ENCODE measurements around the gene PDK4. TPM values are rescaled to one million over a fixed set of nuclear protein-coding genes. Genes with fewer than 3 reads are reported as not detected.
"Not testable (repeated sequence)": the region's sequence is repeated elsewhere in the genome, so short reads cannot be mapped to it uniquely, and the experiment has no call there.

The PDK4 gene
- total RNA-seq, 2 donors from 2014 or later: 11.1 to 27.6 TPM

- DNase-seq: no peak
- Histone ChIP-seq H3K27ac (no peak overlapping the region), H3K4me3 (no peak overlapping the region), H3K36me3 (no peaks in the 10 kb centered on the region), H3K4me1 (no peaks in the 10 kb centered on the region), H3K9ac (ENCODE audit: low read depth in 2 of 2, low read length in 2 of 2) (no peak overlapping the region), H3K9me3 (no peaks in the 10 kb centered on the region), H3K27me3 (no peaks in the 10 kb centered on the region)
- intact Hi-C loops (cut with DNase I): no loop called here
- TF ChIP-seq CTCF (IDR thresholded peaks at IDR 0.05): no peak
These were observed 26.6 kb downstream of the PDK4 start for GRCh38 chr7:95569720-95570119.

- TF ChIP-seq CTCF (IDR thresholded peaks at IDR 0.05): no peak
- intact Hi-C loops (cut with DNase I): no loop called here
- no peak overlapping the region for H3K27ac ChIP-seq
These were observed 35.6 kb downstream of the PDK4 start for GRCh38 chr7:95560674-95561073.

GRCh38 chr7:95558864-95559263 lies 37.5 kb downstream of the PDK4 start:
- no peak overlapping the region for H3K4me3 ChIP-seq
- H3K4me1 ChIP-seq: no peaks in the 10 kb centered on the region
- no peak for TF ChIP-seq CTCF (IDR thresholded peaks at IDR 0.05)
- no peak overlapping the region for H3K27ac ChIP-seq
- H3K9me3 ChIP-seq: no peaks in the 10 kb centered on the region
- intact Hi-C loops (cut with DNase I): no loop called here
- no peaks in the 10 kb centered on the region for H3K27me3 ChIP-seq
- no peak for DNase-seq
- H3K9ac ChIP-seq (ENCODE audit: low read depth in 2 of 2, low read length in 2 of 2): no peak overlapping the region
- no peaks in the 10 kb centered on the region for H3K36me3 ChIP-seq

More at GRCh38 chr7:95560674-95561073, 35.6 kb downstream of the PDK4 start:
- DNase-seq: no peak
- Histone ChIP-seq H3K4me1 (no peaks in the 10 kb centered on the region), H3K36me3 (no peaks in the 10 kb centered on the region), H3K9ac (ENCODE audit: low read depth in 2 of 2, low read length in 2 of 2) (no peak overlapping the region), H3K9me3 (no peaks in the 10 kb centered on the region), H3K27me3 (no peaks in the 10 kb centered on the region), H3K4me3 (no peak overlapping the region)

DNA sequence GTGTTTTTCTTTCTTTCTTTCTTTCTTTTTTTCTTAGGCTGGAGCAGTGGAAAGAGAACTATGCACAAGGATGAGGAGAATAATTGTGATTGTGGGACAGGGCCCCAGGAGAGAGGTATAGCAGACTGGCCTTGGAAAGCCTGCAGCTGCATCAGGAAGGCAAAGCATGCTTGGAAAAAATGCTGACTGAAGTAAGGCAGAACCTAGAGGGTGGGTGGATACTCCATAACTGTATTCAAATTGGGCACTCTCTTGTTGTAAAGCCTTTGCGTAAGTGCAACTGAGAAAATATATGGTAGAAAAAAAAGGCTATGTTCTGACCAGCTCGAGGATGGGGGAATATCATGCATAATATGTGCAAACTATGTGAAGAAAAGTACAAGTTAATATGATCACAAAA lies 39.5 kb downstream of the PDK4 start:
- DNase-seq: no peak
- Histone ChIP-seq H3K36me3 (no peaks in the 10 kb centered on the region), H3K4me1 (no peaks in the 10 kb centered on the region), H3K9me3 (no peaks in the 10 kb centered on the region), H3K9ac (ENCODE audit: low read depth in 2 of 2, low read length in 2 of 2) (no peak overlapping the region), H3K27me3 (no peaks in the 10 kb centered on the region), H3K27ac (no peak overlapping the region), H3K4me3 (no peak overlapping the region)
- TF ChIP-seq CTCF (IDR thresholded peaks at IDR 0.05): no peak
- intact Hi-C loops (cut with DNase I): no loop called here

DNA sequence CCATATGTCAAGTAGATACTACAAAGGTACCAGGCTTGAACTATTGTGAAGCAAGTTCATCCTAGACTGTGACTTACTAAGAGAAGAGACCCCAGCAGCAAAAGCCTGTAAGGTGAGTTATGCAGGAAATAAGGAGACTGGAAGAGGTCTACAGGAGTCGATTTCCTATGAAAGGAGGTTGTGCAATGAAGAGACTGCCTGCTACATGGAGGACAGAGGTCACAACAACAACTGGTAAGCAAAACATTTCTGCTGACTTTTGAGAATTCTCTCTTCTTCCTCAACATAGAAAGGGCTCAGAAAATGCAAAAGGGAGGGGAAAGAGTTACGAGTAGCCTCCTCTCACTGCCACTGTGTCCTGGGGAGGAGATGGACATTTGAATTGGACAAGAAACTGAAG lies 42.4 kb downstream of the PDK4 start:
- no peaks in the 10 kb centered on the region for H3K4me1 ChIP-seq

GRCh38 chr7:95552010-95552926 lies 44.0 kb downstream of the PDK4 start:
- H3K27ac ChIP-seq; H3K4me1 ChIP-seq; H3K36me3 ChIP-seq; intact Hi-C loops (cut with DNase I); H3K4me3 ChIP-seq; H3K9ac ChIP-seq (ENCODE audit: low read depth in 2 of 2, low read length in 2 of 2); DNase-seq; H3K27me3 ChIP-seq; H3K9me3 ChIP-seq: not testable (repeated sequence)

More for the DNA sequence above, 42.4 kb downstream of the PDK4 start:
- H3K4me3 ChIP-seq: no peak overlapping the region
- no peak for DNase-seq
- H3K9me3 ChIP-seq: no peaks in the 10 kb centered on the region
- no peak for TF ChIP-seq CTCF (IDR thresholded peaks at IDR 0.05)
- H3K36me3 ChIP-seq: no peaks in the 10 kb centered on the region
- intact Hi-C loops (cut with DNase I): no loop called here
- no peak overlapping the region for H3K9ac ChIP-seq (ENCODE audit: low read depth in 2 of 2, low read length in 2 of 2)
- no peak overlapping the region for H3K27ac ChIP-seq
- H3K27me3 ChIP-seq: no peaks in the 10 kb centered on the region
